ENCODE data around the gene CHRM2.

GRCh38 chr7:137006293-137006692, 137.8 kb downstream of the CHRM2 start:
- TF ChIP-seq CTCF (optimal IDR thresholded peaks at IDR 0.05 in 1 of 3, IDR thresholded peaks at IDR 0.05 in 1 of 3, conservative IDR thresholded peaks at IDR 0.05 in 1 of 3; ENCODE audit: extremely low read depth in 1 of 3, insufficient read depth in 2 of 3, low read length in 3 of 3), result no peak
- TF ChIP-seq EZH2 (IDR thresholded peaks at IDR 0.05; ENCODE audit: low read length), result no peak
